ENCODE measurements around the gene VTA1.
"Not testable (repeated sequence)": the region's sequence is repeated elsewhere in the genome, so short reads cannot be mapped to it uniquely, and the experiment has no call there.

Gene VTA1, protein sequence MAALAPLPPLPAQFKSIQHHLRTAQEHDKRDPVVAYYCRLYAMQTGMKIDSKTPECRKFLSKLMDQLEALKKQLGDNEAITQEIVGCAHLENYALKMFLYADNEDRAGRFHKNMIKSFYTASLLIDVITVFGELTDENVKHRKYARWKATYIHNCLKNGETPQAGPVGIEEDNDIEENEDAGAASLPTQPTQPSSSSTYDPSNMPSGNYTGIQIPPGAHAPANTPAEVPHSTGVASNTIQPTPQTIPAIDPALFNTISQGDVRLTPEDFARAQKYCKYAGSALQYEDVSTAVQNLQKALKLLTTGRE

DNA sequence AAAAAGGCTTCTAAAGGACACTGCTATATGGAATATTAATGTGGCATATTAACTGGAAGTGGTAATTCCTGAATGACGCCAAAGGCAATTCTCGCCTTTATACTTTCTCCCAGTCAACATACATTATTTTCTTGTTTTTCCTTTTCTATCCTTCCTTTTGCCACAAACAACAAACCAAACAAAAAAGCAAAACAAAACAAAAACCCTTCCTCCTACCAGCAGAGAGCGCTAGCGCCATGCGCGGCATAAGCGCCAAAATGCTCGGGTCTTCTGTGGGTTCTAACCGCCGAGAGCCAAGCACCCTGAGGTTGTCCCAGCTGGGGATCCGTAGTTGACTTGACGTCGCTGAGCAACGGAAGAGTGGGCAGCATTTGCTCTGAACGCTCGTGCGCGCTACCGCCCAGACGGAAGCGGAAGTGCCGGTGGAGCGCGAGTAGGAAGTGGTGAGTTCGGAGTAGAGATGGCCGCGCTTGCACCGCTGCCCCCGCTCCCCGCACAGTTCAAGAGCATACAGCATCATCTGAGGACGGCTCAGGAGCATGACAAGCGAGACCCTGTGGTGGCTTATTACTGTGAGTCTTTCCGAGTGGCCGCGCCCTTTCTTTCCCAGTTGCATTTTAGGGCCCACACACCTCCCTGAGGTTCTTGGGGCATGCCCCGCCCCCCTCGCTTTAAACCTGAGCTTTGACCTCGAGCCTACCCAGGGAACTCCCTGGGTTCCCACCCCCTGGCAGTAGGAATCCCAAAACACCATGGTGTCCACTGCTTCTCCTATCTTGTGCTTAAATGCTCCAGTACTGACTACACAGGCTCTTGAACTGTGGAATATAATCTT is at the start of gene VTA1, which contains the start of gene NMBR:
Gene VTA1, plus strand, starts transcription at position 436 of the 835 bp plus-strand sequence. Its CDS starts 25 bp downstream, at position 461.
Gene NMBR, minus strand, starts transcription at position 295 of the 835 bp plus-strand sequence. CDS start 58,464 bp downstream, outside the sequence.
- DNase-seq: peak; percentile 92 to 94

DNA sequence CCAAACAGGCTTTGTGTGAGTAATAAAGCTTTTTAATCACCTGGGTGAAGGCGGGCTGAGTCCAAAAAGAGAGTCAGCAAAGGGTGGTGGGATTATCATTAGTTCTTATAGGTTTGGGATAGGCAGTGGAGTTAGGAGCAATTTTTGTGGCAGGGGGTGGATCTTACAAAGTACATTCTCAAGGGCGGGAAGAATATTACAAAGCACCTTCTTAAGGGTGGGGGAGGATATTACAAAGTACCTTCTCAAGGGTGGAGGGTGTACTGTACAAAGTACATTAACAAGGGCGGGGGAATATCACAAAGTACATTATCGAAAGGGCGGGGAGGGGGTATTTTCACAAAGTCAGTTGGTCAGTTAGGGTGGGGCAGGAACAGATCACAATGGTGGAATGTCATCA is 42.2 kb upstream of the VTA1 start:
- DNase-seq: not testable (repeated sequence)

DNA sequence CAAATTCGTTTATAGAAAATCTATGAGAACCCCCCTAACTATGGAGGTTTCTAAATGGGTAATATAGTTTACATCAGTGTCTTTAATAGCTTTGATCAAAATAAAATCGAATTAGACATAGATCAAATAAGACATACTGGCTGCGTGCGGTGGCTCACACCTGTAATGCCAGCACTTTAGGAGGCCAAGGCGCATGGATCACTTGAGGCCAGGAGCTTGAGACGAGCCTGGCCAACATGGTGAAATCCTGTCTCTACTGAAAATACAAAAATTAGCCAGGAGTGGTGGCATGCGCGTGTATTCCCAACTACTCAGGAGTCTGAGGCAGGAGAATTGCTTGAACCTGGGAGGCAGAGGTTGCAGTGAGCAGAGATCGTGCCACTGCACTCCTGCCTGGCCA is 36.2 kb upstream of the VTA1 start:
- DNase-seq: not testable (repeated sequence)

DNA sequence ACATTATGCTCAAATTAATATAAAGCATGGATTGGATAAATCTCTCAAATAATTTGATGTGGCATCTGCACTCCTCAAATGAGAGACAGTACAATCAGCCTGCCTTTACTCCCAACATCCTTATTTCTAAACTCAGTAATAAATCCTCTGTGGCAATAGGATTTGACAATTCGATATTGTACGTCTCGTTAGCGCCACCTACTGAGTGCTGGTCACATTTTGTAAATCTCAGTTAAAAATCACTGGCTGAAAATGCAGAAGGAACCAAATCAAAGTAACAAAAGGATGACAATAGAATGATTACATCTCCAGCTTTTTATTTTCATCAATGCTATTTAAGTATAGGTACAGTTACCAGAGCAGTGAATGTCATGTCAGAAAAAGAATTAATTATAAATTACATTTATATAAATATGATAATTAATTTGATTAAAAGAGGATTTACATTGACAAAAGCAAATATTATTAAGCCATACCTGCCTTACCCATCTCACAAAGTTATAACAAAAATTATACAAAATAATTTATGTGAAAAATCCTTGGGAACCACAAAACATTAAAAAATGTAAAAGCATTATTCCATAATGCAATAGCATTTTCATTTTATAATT is 34.5 kb upstream of the VTA1 start:
- peak; percentile 76 to 77 for DNase-seq

DNA sequence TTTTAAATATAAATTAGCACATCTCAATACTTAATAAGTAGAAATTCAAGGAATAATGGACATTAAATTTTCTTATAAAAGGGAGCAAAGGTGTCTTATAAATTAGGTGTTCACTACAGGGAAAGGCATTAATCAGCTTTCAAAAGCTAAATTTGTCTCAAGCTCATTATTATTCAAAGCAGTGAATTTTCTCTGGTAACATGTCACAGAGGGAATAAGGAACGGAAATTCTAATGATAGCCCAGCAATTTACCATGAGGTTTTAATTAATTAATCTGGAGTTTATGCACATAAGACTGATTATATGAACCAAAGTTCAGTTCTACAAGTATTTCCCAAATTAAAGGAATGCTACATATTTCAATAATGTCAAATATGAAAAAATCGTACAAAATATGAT is 29.7 kb upstream of the VTA1 start:
- DNase-seq: no peak

DNA sequence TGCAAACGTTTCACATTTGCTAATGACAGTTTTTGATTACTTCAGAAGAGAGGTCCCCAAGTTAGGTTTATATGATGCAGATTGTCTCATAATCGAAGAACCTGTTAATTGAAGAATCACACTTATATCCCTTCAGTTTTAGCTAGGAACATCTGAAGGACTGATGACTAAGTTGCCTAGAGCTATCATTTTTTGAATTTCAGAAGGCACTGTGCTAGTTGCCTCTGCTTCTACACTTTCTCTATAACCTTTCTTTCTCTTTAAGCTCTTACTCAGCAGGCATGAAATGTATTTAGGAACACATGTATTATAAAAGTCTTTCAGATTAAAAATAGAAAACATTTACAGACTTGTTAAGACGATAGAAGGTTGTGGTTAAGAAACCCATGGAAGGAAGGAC is 28.7 kb upstream of the VTA1 start:
- no peak for DNase-seq

DNA sequence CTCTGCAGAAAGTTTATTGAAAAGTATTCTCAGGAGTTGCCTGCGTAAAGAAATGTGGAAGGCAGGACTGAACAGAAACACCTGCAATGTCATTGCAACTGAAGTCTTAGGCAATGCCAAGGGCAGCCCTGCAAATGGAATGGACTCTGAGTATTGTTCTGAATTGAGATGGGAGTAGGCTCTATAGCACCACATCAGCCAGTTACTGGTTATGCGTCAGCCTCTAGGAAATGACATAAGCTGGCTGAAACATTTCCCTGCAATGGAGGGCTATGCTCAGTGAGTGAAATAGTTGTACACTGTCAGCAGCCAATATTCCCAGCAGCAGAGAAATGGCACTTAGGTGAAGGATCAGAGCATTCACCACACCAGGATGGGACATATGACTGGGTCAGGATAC is 28.1 kb upstream of the VTA1 start:
- no peak for DNase-seq

DNA sequence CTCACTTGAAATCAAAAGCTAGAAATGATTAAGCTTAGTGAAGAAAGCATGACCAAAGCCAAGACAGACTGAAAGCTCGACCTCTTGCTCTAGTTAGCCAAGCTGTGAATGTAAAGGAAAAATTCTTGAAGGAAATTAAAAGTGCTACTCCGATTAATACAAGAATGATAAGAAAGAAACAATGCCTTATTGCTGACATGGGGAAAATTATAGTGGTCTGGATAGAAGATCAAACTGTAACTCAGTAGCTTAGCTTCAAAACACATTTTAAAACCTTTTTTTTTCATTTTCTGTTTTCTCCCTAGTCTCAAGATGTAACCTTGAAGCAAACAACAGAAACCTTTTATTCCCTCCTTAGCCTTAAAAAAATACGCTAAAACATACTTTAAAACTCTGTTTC is 25.7 kb upstream of the VTA1 start:
- DNase-seq: no peak

DNA sequence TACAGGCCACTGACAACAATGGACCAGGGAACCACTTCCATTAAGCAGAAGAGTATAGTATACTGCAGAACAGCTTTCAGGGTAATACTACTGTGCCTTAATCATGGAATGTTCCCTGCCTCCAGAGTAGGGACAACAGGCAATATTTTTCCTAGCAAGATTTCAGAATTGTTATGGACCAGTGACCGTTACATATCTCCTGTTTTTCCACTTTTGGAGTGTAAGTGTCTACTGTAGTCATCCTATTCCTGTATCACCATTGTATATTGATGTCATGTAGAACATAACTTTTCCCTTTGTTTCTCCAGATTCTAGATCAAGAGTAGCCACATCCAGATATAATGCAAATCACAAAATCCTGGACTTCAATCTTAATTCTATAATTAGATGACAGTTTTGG is 16.2 kb upstream of the VTA1 start:
- no peak for DNase-seq

DNA sequence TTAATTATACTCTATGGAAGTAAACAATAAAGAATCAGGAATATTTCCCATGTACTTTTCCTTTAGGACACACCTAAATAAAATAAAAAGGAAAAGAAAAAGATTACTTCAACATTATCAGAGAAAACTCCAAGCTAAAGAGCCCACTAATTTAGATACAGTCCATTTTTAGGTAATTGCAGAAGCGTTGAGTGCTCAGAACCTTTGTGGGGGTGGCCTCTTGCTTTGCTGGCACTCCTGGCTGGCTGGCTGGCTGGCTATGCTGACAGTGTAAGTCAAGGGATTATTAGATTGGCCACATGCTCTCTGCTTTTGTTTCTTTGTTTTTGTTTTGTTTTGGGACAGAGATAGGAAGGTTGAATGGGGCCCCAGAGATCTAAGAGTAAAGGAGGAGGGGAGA is 14.4 kb upstream of the VTA1 start, which contains the start of gene GJE1:
Gene GJE1, plus strand, starts transcription at position 301 of the 400 bp plus-strand sequence. CDS start 234 bp downstream, outside the sequence.
- no peak for DNase-seq

DNA sequence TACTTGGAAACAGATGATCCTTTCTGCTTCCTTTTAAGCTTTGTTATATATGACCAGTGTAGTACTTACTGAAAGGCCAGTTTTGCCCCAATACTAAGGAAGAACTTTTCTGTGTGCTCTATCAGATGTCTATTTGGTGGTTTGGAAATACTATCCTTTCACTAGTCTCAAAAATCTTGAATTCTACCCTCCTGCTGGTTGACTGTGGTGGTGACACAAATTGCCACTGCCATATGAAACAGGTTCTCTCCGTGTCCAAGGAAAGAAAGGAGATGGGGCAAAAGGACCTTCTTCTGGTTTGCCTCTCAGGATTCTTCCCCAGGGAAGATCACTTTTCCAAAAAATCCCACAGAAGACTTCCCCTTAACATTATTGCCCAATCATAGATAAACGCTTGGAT is 8.2 kb upstream of the VTA1 start:
- DNase-seq: no peak

DNA sequence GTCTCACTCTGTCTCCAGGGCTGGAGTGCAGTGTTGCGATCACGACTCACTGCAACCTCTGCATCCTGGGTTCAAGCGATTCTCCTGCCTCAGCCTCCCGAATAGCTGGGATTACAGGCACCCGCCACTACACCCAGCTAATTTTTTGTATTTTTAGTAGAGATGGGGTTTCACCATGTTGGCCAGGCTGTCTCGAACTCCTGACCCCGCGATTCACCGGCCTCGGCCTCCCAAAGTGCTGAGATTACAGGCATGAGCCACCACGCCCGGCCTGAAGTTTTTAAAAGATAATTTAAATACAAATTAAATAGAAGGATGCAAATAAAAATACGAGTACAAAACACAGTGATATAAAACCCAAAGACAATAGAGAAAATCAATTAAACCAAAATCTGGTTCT is 5.5 kb upstream of the VTA1 start:
- not testable (repeated sequence) for DNase-seq

DNA sequence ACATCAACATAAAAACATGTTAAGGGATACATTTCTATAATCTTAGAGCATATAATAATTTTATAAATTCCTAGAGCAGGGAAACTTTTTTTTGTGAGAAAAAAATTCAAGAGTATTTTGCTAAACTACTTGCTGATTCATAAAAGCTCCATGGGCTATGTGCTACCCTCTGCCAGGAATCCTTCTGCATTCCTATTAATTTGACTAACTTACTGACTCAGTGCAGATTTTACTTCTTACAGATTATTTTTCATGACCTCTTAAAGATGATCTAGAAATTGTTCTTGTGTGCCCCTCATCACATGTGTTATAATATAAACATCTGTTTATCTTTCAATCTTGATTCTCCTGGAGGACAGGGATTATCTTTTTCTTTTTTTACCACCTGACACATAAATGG is 5.7 kb downstream of the VTA1 start:
- DNase-seq: no peak

DNA sequence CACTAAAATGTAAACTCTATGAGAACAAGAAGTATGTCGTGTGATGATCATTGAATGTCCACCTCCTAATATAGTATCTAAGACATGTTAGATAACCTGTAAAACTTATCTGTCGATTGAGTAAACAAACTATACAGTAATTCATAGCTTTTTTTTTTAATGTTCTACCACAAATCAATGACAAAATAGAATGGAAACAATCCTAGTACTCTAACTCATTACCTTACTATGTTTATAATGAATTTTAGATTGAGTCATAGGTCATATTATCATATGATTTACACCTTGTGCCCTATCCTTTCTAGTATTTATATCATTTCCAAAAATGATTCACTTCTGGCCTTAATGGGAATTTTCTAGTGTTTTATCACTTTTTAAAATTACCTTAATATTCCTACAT is 6.1 kb downstream of the VTA1 start:
- no peak for DNase-seq

DNA sequence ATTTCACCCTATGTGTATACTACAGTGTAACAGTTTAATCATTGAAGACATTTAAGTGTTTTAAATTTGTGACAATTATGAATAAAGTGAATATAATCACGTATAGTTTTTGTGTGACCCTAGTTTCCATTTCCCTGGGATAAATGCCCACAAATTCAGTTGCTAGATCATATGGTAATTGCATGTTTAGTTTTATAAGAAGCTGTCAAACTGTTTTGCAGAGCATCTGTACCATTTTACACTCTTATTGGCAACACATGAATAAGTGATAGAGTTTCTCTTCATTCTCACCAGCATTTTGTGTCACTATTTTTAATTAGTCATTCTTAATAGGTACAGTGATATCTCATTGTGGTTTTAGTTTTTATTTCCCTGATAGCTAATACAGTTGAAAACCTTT is 7.3 kb downstream of the VTA1 start:
- DNase-seq: no peak

DNA sequence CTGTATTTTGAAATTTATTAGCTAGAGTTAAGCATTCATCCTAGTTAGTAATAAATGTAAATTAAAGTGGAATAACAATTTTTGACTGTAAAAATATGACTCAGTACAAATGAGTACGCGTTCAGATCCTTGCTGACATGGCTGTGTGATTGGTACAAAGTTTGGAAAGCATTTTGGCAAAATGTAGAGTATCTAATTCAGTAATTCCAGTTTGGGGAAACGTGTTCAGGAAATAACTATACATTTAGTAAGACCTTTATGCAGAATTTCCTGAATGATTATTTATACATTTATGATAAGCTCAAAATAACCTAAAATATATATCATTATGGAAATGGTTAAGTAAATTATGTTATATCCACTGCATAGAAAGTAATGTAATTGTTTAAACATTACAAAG is 8.0 kb downstream of the VTA1 start:
- DNase-seq: no peak

DNA sequence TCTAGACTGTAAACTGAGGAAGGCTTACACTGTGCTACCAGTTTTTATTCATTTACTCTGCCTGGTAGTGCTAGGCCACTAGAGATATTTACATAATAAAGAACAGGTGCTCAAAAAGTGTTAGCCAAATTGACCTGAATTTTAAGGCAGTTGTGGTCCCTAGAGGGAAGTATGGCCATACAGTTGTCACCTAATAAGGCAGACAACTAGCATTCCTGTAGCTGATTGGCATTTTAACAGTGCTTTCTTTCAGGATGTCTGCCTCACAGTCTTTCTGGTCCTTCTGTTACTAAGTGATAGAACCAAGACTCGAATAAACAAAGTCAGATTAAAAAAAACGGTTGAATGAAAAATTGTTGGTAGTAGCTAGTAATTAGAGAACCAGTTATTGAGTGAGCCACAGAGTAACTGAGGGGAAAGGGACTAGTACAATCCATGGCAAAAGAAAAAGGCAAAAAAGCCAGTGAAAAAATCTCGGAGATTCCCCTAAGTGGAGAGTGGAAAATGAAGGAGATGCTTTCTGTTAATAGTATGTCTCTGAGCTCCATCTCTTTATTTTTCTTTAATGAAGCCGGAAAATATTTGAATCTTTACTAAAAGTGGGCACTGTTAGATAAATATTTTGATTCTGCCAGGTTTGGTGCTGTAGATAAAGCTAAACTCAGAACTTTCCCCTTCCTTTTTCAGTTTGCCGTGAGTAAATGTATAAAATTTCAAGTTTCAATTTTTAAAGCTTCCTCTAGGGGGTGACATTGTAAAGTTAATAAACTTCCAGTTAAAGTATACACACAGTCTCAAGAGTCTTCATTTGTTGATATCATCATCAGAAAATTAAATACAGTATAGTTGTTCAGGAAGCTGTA is 9.1 kb downstream of the VTA1 start:
- DNase-seq: no peak

DNA sequence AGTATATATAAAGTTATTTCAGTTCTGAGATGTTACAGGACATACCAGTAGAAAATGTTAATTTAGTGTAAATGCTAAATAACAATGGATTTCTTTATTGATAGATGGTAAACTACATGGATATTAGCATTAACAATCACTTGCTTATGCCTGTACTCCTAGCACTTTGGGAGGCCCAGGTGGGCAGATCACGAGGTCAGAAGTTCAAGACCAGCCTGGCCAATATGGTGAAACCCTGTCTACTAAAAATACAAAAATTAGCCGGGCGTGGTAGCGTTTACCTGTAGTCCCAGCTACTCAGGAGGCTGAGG is 9.7 kb downstream of the VTA1 start:
- not testable (repeated sequence) for DNase-seq

DNA sequence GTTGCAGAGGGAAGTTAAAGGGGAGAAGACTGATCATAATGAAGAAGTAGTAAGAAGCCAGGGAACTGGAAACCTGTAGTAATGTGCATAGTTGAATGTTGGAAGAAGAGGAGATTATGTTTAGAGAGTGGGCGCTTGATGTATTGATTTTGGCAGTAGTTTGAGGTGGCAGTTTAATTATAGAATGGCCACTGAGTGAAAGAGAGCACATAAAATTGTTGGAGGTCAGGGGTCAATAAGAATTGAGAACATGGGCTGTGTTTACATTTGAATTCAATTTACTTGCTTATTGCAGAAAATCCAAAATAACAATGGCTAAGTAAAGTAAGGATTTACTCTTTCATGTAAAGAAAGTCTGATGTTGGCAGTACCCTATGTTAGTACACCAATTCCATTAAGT is 15.7 kb downstream of the VTA1 start:
- no peak for DNase-seq

DNA sequence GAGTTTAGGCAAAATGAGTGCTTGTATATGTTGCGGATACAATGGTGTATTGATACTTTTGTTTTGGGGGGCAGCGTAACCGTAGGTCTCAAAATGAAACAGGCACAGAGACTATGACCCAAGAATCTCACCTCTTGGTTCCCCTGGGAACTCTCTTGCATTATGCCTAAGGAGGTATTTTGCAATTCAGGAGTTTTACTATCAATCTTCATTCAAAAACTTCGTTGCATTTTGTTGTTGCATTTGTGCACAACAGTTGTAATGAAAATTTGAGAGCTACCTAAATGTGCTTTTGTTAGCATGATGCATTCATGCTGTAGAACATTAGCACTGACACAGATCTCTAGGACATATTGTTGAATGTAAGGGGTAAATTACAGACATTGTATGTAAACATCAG is 18.2 kb downstream of the VTA1 start:
- no peak for DNase-seq

DNA sequence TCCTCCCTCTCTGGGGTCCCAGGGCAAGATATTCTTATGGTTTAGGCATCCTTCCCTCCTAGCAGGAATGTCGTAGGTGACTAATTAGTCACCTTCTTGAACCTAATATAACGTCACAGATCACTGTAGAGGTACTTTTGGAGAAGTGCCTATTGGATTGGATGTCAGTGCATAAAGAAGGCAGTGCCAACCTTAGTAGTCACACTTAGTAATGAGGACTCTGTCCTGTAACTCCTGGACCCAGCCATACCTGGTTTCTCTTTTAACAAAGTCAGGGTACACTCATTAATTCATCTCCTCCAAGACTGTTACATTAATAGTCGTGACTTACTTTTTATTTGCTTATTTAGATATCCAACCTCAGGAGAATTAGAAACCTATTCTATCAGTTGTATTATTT is 20.0 kb downstream of the VTA1 start:
- DNase-seq: no peak

DNA sequence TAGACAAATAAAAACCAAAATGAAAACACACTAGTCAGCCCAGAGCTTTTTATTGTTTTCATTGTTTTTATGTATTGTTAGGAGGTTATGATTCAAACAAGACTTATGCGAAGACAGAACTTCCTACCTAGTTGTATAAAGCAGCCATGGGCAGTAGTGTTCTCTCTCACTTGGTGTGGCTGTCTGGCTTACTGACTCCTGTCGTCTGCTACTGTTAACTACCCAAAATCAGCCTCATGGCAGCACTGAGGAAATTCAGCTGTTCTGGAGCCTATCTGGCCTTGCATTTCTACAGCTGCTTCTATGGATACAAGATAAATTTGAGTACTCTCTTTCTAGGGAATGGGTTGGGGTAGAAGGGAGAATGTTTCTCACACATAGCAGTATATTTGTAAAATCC is 20.4 kb downstream of the VTA1 start:
- DNase-seq: no peak

DNA sequence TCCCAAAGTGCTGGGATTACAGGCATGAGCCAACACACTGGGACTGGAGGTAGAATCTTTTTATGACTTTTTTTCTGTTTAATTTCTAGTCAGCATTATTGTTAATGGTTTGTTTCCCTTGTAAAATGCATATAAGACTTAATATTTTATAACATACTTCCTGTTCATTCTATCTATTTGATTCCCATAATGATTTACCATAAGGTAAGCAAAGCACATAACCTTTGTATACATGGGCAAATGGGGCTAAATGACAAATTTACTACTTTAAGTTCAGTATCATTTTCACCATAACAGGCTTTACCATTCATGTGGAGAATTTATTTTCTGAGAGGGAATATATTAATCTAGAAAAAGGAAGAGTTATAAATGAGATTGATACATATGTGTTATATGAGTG is 24.3 kb downstream of the VTA1 start:
- no peak for DNase-seq
